ENCODE measurements around the gene P2RX7.

Gene P2RX7

DNA sequence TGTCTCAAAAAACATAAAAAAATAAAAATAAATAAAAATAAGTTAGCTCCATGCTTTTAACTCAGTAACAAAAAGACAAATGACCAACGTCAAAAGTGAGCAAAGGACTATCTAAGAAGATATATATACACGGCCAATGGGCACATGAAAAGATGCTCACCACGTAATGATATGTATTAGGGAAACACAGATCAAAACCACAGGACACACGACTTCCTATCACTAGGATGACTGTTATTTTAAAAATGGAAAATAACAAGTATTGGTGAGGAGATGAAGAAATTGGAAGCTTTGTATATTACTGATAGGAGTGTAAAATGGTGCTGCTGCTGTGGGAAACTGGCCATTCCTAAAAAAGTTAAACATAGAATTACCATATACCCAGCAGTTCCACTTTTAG, 20.2 kb upstream of the P2RX7 start:
- no peak overlapping the region for H3K4me3 ChIP-seq (ENCODE audit: low read depth in 1 of 2, low read length in 2 of 2)
- H3K4me1 ChIP-seq (ENCODE audit: control insufficient read depth in 1 of 2, insufficient read depth in 2 of 2, low read length in 2 of 2), result no peaks in the 10 kb centered on the region
- H3K9me3 ChIP-seq (ENCODE audit: control insufficient read depth in 1 of 2, low read length in 2 of 2), result no peaks in the 10 kb centered on the region
- H3K27me3 ChIP-seq (ENCODE audit: low read depth, low read length), result no peaks in the 10 kb centered on the region
- H3K27ac ChIP-seq (ENCODE audit: low read length), result no peak overlapping the region
- no peaks in the 10 kb centered on the region for H3K36me3 ChIP-seq (ENCODE audit: control insufficient read depth in 1 of 2, insufficient read depth in 2 of 2, low read length in 2 of 2)

DNA sequence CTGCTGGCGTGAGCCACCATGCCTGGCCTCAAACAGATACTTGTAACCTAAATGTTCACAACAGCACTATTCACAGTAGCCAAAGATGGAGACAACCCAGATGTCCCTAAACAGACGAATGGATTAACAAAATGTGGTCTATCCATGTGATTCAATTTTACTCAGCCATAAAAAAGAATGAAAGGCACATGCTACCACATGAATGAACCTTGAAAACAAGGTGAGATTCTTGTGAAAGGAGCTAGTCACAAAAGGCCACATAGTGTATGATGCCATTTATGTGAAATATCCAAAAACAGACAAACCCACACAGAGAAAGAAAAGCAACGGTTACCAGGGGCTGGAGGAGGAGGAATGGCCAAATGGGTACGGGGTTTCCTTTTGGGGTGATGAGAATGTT, 19.6 kb upstream of the P2RX7 start:
- no peaks in the 10 kb centered on the region for H3K36me3 ChIP-seq (ENCODE audit: control insufficient read depth in 1 of 2, insufficient read depth in 2 of 2, low read length in 2 of 2)
- no peaks in the 10 kb centered on the region for H3K9me3 ChIP-seq (ENCODE audit: control insufficient read depth in 1 of 2, low read length in 2 of 2)
- H3K27ac ChIP-seq (ENCODE audit: low read length), result no peak overlapping the region
- H3K27me3 ChIP-seq (ENCODE audit: low read depth, low read length), result no peaks in the 10 kb centered on the region
- H3K4me3 ChIP-seq (ENCODE audit: low read depth in 1 of 2, low read length in 2 of 2), result no peak overlapping the region
- no peaks in the 10 kb centered on the region for H3K4me1 ChIP-seq (ENCODE audit: control insufficient read depth in 1 of 2, insufficient read depth in 2 of 2, low read length in 2 of 2)

GRCh38 chr12:121114019-121114639, 18.5 kb upstream of the P2RX7 start:
- no peaks in the 10 kb centered on the region for H3K27me3 ChIP-seq (ENCODE audit: low read depth, low read length)
- H3K27ac ChIP-seq (ENCODE audit: low read length), result no peak overlapping the region
- no peaks in the 10 kb centered on the region for H3K4me1 ChIP-seq (ENCODE audit: control insufficient read depth in 1 of 2, insufficient read depth in 2 of 2, low read length in 2 of 2)
- no peaks in the 10 kb centered on the region for H3K9me3 ChIP-seq (ENCODE audit: control insufficient read depth in 1 of 2, low read length in 2 of 2)
- H3K4me3 ChIP-seq (ENCODE audit: low read depth in 1 of 2, low read length in 2 of 2), result no peak overlapping the region
- H3K36me3 ChIP-seq (ENCODE audit: control insufficient read depth in 1 of 2, insufficient read depth in 2 of 2, low read length in 2 of 2), result no peaks in the 10 kb centered on the region

DNA sequence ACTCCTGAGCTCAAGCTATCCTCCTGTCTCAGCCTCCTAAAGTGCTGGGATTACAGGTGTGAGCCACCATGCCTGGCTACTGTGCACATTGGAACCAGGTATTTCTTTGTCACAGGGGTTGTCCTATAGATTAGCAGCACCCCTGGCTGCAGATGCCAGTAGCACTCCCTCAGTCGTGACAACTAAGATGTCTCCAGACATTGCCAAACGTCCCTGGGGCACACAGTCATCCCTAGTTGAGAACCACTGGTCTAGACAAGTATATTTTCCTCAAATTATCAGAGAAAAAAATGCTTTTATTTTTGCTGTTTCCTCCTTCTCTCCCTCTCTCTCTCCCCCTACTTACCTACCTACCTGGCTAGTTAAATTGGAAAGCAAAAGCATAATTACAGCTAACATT, 17.9 kb upstream of the P2RX7 start:
- no peak overlapping the region for H3K4me3 ChIP-seq (ENCODE audit: low read depth in 1 of 2, low read length in 2 of 2)
- H3K27me3 ChIP-seq (ENCODE audit: low read depth, low read length), result no peaks in the 10 kb centered on the region
- no peaks in the 10 kb centered on the region for H3K4me1 ChIP-seq (ENCODE audit: control insufficient read depth in 1 of 2, insufficient read depth in 2 of 2, low read length in 2 of 2)
- H3K27ac ChIP-seq (ENCODE audit: low read length), result no peak overlapping the region
- no peaks in the 10 kb centered on the region for H3K9me3 ChIP-seq (ENCODE audit: control insufficient read depth in 1 of 2, low read length in 2 of 2)
- no peaks in the 10 kb centered on the region for H3K36me3 ChIP-seq (ENCODE audit: control insufficient read depth in 1 of 2, insufficient read depth in 2 of 2, low read length in 2 of 2)

DNA sequence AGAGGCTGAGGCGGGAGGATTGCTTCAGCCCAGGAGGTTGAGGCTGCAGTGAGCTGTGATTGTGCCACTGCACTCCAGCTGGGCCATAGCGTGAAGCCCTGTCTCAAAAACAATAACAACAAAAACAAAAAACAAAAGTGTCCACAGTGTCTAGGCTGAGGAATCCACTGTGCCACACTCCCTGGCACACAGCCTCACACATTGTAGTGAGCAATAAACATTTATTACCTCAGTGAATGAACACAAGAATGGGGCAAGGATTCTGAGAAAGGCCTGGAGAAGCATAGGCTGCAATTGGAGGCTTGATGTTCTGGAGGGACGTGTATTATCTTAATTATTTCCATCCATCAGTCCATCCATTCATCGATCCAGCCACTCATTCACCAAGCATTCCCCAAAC, 17.1 kb upstream of the P2RX7 start:
- no peaks in the 10 kb centered on the region for H3K27me3 ChIP-seq (ENCODE audit: low read depth, low read length)
- no peak overlapping the region for H3K4me3 ChIP-seq (ENCODE audit: low read depth in 1 of 2, low read length in 2 of 2)
- no peak overlapping the region for H3K27ac ChIP-seq (ENCODE audit: low read length)
- H3K9me3 ChIP-seq (ENCODE audit: control insufficient read depth in 1 of 2, low read length in 2 of 2), result no peaks in the 10 kb centered on the region
- no peaks in the 10 kb centered on the region for H3K36me3 ChIP-seq (ENCODE audit: control insufficient read depth in 1 of 2, insufficient read depth in 2 of 2, low read length in 2 of 2)
- no peaks in the 10 kb centered on the region for H3K4me1 ChIP-seq (ENCODE audit: control insufficient read depth in 1 of 2, insufficient read depth in 2 of 2, low read length in 2 of 2)

DNA sequence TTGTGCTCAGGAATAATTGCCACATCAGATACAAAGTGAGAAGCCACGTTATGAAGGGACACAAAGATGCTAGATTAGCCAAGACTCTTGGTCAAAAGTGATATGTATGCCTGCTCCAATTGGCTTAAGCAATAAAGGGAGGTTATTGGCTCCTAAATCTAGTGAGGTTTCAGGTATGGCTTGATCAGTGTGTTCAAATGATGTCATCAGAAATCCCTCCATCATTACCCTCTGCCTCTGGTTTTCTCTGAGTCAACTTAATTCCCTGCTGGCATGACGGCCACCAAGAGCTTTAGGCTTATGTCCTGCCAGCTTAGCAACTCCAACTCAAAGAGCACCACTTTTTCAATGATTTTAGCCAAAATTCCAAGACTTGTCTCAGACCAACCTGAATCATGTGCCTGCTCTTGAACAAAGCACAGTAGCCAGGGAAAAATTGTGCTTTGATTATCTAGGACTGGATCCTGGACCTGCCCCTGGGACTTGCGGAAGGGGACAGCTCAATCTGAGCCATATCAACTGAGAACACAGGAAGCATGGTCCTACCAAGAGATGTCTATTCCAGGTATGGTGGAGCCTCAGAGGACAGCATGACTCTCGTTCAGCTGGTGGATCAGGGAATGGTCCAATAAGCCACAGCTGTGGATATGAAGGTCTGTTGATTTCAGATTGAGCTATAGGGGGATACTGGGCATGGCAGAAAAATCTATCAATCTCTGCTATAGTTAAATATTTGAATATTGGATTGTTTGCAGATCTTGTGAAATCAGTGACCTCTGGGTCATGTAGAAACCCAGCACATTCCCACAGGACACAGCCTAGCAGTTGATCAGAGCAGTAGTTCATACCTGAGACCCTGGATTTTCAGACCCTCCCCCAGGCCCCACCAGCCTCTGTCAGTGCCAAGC, 16.1 kb upstream of the P2RX7 start:
- Histone ChIP-seq H3K36me3 (ENCODE audit: control insufficient read depth in 1 of 2, insufficient read depth in 2 of 2, low read length in 2 of 2) (no peaks in the 10 kb centered on the region), H3K27me3 (ENCODE audit: low read depth, low read length) (no peaks in the 10 kb centered on the region), H3K4me1 (ENCODE audit: control insufficient read depth in 1 of 2, insufficient read depth in 2 of 2, low read length in 2 of 2) (no peaks in the 10 kb centered on the region), H3K27ac (ENCODE audit: low read length) (no peak overlapping the region), H3K4me3 (ENCODE audit: low read depth in 1 of 2, low read length in 2 of 2) (no peak overlapping the region), H3K9me3 (ENCODE audit: control insufficient read depth in 1 of 2, low read length in 2 of 2) (no peaks in the 10 kb centered on the region)

GRCh38 chr12:121117226-121117777, 15.4 kb upstream of the P2RX7 start:
- H3K4me1 ChIP-seq (ENCODE audit: control insufficient read depth in 1 of 2, insufficient read depth in 2 of 2, low read length in 2 of 2), result no peaks in the 10 kb centered on the region
- H3K27ac ChIP-seq (ENCODE audit: low read length), result no peak overlapping the region

GRCh38 chr12:121120323-121120722, 12.4 kb upstream of the P2RX7 start:
- Histone ChIP-seq H3K4me1 (ENCODE audit: control insufficient read depth in 1 of 2, insufficient read depth in 2 of 2, low read length in 2 of 2) (no peaks in the 10 kb centered on the region), H3K36me3 (ENCODE audit: control insufficient read depth in 1 of 2, insufficient read depth in 2 of 2, low read length in 2 of 2) (no peaks in the 10 kb centered on the region), H3K27me3 (ENCODE audit: low read depth, low read length) (no peaks in the 10 kb centered on the region), H3K4me3 (ENCODE audit: low read depth in 1 of 2, low read length in 2 of 2) (no peak overlapping the region), H3K27ac (ENCODE audit: low read length) (no peak overlapping the region), H3K9me3 (ENCODE audit: control insufficient read depth in 1 of 2, low read length in 2 of 2) (no peaks in the 10 kb centered on the region)

More at GRCh38 chr12:121117226-121117777, 15.4 kb upstream of the P2RX7 start:
- Histone ChIP-seq H3K36me3 (ENCODE audit: control insufficient read depth in 1 of 2, insufficient read depth in 2 of 2, low read length in 2 of 2) (no peaks in the 10 kb centered on the region), H3K4me3 (ENCODE audit: low read depth in 1 of 2, low read length in 2 of 2) (no peak overlapping the region), H3K27me3 (ENCODE audit: low read depth, low read length) (no peaks in the 10 kb centered on the region), H3K9me3 (ENCODE audit: control insufficient read depth in 1 of 2, low read length in 2 of 2) (no peaks in the 10 kb centered on the region)

- H3K9me3 ChIP-seq (ENCODE audit: control insufficient read depth in 1 of 2, low read length in 2 of 2), result no peaks in the 10 kb centered on the region
- H3K4me3 ChIP-seq (ENCODE audit: low read depth in 1 of 2, low read length in 2 of 2), result no peak overlapping the region
- no peak overlapping the region for H3K27ac ChIP-seq (ENCODE audit: low read length)
- no peaks in the 10 kb centered on the region for H3K27me3 ChIP-seq (ENCODE audit: low read depth, low read length)
- no peaks in the 10 kb centered on the region for H3K4me1 ChIP-seq (ENCODE audit: control insufficient read depth in 1 of 2, insufficient read depth in 2 of 2, low read length in 2 of 2)
- H3K36me3 ChIP-seq (ENCODE audit: control insufficient read depth in 1 of 2, insufficient read depth in 2 of 2, low read length in 2 of 2), result no peaks in the 10 kb centered on the region
These were observed 11.5 kb upstream of the P2RX7 start for GRCh38 chr12:121120989-121121755.

DNA sequence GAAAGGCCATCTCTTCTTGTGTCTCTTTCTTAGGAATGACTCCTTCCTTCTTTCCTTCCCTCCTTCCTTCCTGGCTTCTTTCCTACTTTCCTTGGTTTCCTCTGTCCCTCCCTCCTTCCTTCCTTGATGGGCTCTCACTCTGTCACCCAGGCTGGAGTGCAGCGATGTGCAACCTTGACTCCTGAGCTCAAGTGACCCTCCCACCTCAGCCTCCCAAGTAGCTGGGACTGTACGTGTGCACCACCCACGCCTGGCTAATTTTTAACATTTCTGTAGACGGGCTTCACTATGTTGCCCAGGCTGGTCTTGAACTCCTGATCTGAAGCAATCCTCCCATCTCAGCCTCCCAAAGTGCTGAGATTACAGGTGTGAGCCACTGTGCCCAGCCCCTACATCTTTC, 10.9 kb upstream of the P2RX7 start:
- no peak overlapping the region for H3K4me3 ChIP-seq (ENCODE audit: low read depth in 1 of 2, low read length in 2 of 2)
- no peaks in the 10 kb centered on the region for H3K9me3 ChIP-seq (ENCODE audit: control insufficient read depth in 1 of 2, low read length in 2 of 2)
- no peaks in the 10 kb centered on the region for H3K4me1 ChIP-seq (ENCODE audit: control insufficient read depth in 1 of 2, insufficient read depth in 2 of 2, low read length in 2 of 2)
- H3K27me3 ChIP-seq (ENCODE audit: low read depth, low read length), result no peaks in the 10 kb centered on the region
- H3K36me3 ChIP-seq (ENCODE audit: control insufficient read depth in 1 of 2, insufficient read depth in 2 of 2, low read length in 2 of 2), result no peaks in the 10 kb centered on the region
- H3K27ac ChIP-seq (ENCODE audit: low read length), result no peak overlapping the region

GRCh38 chr12:121123488-121123887, 9.2 kb upstream of the P2RX7 start:
- H3K4me3 ChIP-seq (ENCODE audit: low read depth in 1 of 2, low read length in 2 of 2), result no peak overlapping the region
- no peaks in the 10 kb centered on the region for H3K36me3 ChIP-seq (ENCODE audit: control insufficient read depth in 1 of 2, insufficient read depth in 2 of 2, low read length in 2 of 2)
- H3K27me3 ChIP-seq (ENCODE audit: low read depth, low read length), result no peaks in the 10 kb centered on the region
- no peaks in the 10 kb centered on the region for H3K9me3 ChIP-seq (ENCODE audit: control insufficient read depth in 1 of 2, low read length in 2 of 2)
- peaks cover 0 to 5% of the 10 kb centered on the region in 2 donors for H3K4me1 ChIP-seq (ENCODE audit: control insufficient read depth in 1 of 2, insufficient read depth in 2 of 2, low read length in 2 of 2)
- H3K27ac ChIP-seq (ENCODE audit: low read length), result no peak overlapping the region

Measured in muscle layer of duodenum (tissue), 2 donors.